ENCODE results near the gene DLGAP5.

Gene DLGAP5

GRCh38 chr14:55129428-55130195, 61.8 kb downstream of the DLGAP5 start:
- Histone ChIP-seq H3K9me2 (ENCODE audit: low read depth, low read length) (no peaks in the 10 kb centered on the region), H3K36me3 (ENCODE audit: insufficient read depth, low read length) (no peaks in the 10 kb centered on the region), H3K4me3 (ENCODE audit: low read depth, low read length, poor library complexity, severe bottlenecking) (peak overlapping the region; percentile 56), H3F3A (ENCODE audit: insufficient read depth, low read length) (no peaks in the 10 kb centered on the region), H3K9me3 (ENCODE audit: low read length) (no peaks in the 10 kb centered on the region), H3K27me3 (ENCODE audit: insufficient read depth, low read length) (0 out of 2 replicates have a peak, but pooled peaks cover 7% of the 10 kb centered on the region), H3K9ac (ENCODE audit: low read length) (no peak overlapping the region), H4K20me1 (ENCODE audit: insufficient read depth, low read length) (no peaks in the 10 kb centered on the region), H3K4me1 (ENCODE audit: insufficient read depth, low read length, severe bottlenecking) (peaks cover 14% of the 10 kb centered on the region), H3K27ac (ENCODE audit: low read depth, low read length, poor library complexity, severe bottlenecking) (no peak overlapping the region), H3K79me2 (ENCODE audit: insufficient read depth, low read length) (no peaks in the 10 kb centered on the region), H3K4me2 (ENCODE audit: low read length) (peak overlapping the region; percentile 67), H2AFZ (ENCODE audit: low read length) (no peak overlapping the region)
- TF ChIP-seq EZH2 (IDR thresholded peaks at IDR 0.05; ENCODE audit: borderline replicate concordance, low read length) (no peak), CTCF (IDR thresholded peaks at IDR 0.05; ENCODE audit: low read length) (no peak)

GRCh38 chr14:55129086-55129427, 62.3 kb downstream of the DLGAP5 start, which contains the start of gene LGALS3:
LGALS3 (plus strand) TSS chr14:55129252; CDS start chr14:55137374, 8,122 bp downstream.
- no peak within 1 kb of the TSS for H3K27ac ChIP-seq (ENCODE audit: low read depth, low read length, poor library complexity, severe bottlenecking)
- no peaks in the 10 kb centered on the region for H3F3A ChIP-seq (ENCODE audit: insufficient read depth, low read length)
- no peaks in the 10 kb centered on the region for H3K36me3 ChIP-seq (ENCODE audit: insufficient read depth, low read length)
- H3K27me3 ChIP-seq (ENCODE audit: insufficient read depth, low read length) = 0 out of 2 replicates have a peak, but pooled peaks cover 7% of the 10 kb centered on the region
- peaks cover 14% of the 10 kb centered on the region for H3K4me1 ChIP-seq (ENCODE audit: insufficient read depth, low read length, severe bottlenecking)
- peak within 1 kb of the TSS; percentile 67 for H3K4me2 ChIP-seq (ENCODE audit: low read length)
- TF ChIP-seq CTCF (IDR thresholded peaks at IDR 0.05; ENCODE audit: low read length) (no peak), EZH2 (IDR thresholded peaks at IDR 0.05; ENCODE audit: borderline replicate concordance, low read length) (no peak)
- no peaks in the 10 kb centered on the region for H3K9me2 ChIP-seq (ENCODE audit: low read depth, low read length)
- H2AFZ ChIP-seq (ENCODE audit: low read length) = no peak within 1 kb of the TSS
- H3K4me3 ChIP-seq (ENCODE audit: low read depth, low read length, poor library complexity, severe bottlenecking) = peak within 1 kb of the TSS; percentile 56
- H4K20me1 ChIP-seq (ENCODE audit: insufficient read depth, low read length) = no peaks in the 10 kb centered on the region
- no peak within 1 kb of the TSS for H3K9ac ChIP-seq (ENCODE audit: low read length)
- no peaks in the 10 kb centered on the region for H3K79me2 ChIP-seq (ENCODE audit: insufficient read depth, low read length)
- H3K9me3 ChIP-seq (ENCODE audit: low read length) = no peaks in the 10 kb centered on the region

GRCh38 chr14:55128386-55129085, 62.8 kb downstream of the DLGAP5 start:
- Histone ChIP-seq H3K27ac (ENCODE audit: low read depth, low read length, poor library complexity, severe bottlenecking) (no peak overlapping the region), H3K4me1 (ENCODE audit: insufficient read depth, low read length, severe bottlenecking) (peaks cover 14% of the 10 kb centered on the region), H3K4me2 (ENCODE audit: low read length) (peak overlapping the region; percentile 67), H3K9me2 (ENCODE audit: low read depth, low read length) (no peaks in the 10 kb centered on the region), H3K27me3 (ENCODE audit: insufficient read depth, low read length) (0 out of 2 replicates have a peak, but pooled peaks cover 7% of the 10 kb centered on the region), H3K9ac (ENCODE audit: low read length) (no peak overlapping the region), H3K4me3 (ENCODE audit: low read depth, low read length, poor library complexity, severe bottlenecking) (peak overlapping the region; percentile 56), H3K79me2 (ENCODE audit: insufficient read depth, low read length) (no peaks in the 10 kb centered on the region), H3F3A (ENCODE audit: insufficient read depth, low read length) (no peaks in the 10 kb centered on the region), H3K36me3 (ENCODE audit: insufficient read depth, low read length) (no peaks in the 10 kb centered on the region), H2AFZ (ENCODE audit: low read length) (no peak overlapping the region), H4K20me1 (ENCODE audit: insufficient read depth, low read length) (no peaks in the 10 kb centered on the region), H3K9me3 (ENCODE audit: low read length) (no peaks in the 10 kb centered on the region)
- TF ChIP-seq CTCF (IDR thresholded peaks at IDR 0.05; ENCODE audit: low read length) (no peak), EZH2 (IDR thresholded peaks at IDR 0.05; ENCODE audit: borderline replicate concordance, low read length) (no peak)
